ENCODE results near the gene GFI1.
"Not testable (repeated sequence)": the region's sequence is repeated elsewhere in the genome, so short reads cannot be mapped to it uniquely, and the experiment has no call there.

GFI1 gene

DNA sequence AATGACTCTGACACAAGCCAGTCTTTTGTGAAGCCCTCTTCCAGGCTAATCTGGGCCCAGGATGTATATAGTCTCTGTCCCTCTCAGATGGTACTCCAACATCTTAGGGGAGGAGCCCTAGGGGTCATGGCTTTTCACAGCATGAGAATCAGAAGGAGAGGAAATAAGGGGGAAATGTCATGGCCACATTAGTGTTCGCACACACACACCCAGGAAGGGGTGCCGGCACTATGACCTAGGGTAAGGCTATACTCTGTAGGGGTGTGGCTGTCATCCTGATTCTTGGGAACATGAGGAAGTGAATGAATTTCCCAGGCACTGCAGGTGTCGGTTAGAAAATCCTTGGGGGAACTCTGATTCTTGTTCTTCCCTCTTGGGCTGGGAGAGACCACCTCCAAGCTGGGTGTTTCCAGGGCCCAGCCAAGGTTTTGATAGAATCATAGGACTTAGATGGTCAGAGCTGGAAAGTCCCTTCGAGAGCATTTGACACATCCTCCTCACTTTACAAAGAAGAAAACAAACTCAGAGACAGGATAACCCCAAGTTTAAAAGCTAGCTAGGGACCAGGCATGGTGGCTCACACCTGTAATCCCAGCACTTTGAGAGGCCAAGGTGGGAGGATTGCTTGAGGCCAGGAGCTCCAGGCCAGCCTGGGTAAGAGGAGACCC is 22.0 kb downstream of the GFI1 start:
- DNase-seq = no peak

DNA sequence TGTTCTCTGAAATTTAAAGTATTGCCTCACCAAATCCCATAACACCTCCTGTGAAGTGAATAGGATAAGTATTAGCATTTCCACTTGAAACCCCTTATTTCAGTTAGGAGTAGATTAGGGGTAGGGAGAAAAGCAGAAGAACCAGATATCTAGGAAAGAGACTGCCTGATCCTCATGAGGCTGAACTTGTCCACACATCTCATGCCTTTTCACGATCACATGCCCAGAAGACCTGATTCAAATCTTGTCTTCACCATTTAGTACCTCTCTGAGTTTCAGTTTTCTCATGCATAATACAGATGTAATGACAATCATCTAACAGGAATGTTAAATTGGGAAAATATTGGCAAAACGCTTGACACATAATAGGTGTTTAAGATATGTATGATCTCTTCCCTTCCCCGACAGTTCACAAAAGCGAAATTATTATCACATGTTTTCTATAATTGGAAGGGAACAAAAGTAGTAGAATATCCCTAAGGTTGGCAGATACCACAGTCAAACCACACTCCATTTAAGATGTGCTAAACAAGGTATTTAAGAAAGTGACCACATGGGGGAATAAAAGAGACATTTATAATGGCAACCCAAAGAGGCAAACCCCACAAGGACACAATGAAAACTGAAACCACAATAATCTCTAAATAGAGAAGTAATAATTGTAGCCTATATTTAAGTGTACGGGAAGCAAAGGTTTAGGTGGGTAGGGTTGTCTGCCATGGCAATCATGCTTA is 25.2 kb downstream of the GFI1 start:
- no peak for DNase-seq

DNA sequence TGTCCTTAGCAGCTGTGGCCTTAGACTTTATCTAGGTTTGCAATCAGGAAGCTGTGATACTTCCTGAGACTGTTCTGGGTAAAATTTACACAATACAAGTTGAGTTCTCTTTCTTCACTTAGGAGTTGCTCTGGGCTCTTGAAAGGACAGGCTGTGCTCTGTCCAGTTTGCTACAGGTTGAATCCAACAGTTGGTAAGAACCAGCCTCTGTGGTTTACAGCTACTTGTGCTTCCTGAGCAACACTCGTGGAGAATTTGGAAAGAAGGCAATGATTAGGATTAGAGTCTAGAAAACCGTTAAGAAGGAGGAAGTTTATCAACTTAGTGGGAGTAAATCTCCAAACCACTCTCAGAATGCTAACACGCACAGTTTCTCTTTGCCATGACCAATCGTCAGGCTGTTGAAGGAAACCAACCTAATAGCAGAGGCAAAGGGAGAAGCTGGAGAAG is 26.8 kb downstream of the GFI1 start:
- no peak for DNase-seq

DNA sequence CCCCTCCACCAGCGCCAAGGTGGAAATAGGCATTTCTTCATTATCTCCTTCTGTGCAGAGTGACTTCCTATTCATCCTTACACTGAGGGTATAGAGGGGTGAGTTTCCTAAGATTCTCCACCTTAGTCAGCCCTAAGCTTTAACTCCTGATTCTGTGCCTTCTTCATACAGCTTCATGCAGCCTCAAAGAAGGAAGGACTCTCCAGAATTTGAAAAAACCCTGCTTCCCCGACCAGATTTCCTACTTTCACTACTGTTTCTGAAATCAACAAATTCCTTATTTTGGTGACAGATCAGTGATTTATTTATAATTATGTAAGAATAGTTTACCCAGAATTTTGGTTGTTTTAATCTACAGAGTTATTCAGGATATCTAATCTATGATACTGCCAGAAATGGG is 28.6 kb downstream of the GFI1 start:
- no peak for DNase-seq

DNA sequence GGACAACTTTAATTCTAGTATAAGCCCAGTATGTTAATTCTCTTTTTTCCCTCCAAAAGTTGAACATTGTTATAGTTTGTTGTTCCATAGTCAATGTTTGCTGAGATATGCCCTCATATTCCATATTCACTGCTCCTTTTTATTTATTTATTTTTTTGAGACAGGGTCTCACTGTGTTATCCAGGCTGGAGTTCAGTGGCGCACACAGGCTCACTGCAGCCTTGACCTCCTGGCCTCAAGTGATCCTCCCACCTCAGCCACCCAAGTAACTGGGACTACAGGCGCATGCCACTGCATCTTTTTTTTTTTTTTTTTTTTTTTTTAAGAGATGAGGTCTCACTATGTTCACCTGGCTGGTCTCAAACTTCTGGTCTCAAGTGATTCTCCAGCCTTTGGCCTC is 38.7 kb downstream of the GFI1 start:
- DNase-seq = no peak

DNA sequence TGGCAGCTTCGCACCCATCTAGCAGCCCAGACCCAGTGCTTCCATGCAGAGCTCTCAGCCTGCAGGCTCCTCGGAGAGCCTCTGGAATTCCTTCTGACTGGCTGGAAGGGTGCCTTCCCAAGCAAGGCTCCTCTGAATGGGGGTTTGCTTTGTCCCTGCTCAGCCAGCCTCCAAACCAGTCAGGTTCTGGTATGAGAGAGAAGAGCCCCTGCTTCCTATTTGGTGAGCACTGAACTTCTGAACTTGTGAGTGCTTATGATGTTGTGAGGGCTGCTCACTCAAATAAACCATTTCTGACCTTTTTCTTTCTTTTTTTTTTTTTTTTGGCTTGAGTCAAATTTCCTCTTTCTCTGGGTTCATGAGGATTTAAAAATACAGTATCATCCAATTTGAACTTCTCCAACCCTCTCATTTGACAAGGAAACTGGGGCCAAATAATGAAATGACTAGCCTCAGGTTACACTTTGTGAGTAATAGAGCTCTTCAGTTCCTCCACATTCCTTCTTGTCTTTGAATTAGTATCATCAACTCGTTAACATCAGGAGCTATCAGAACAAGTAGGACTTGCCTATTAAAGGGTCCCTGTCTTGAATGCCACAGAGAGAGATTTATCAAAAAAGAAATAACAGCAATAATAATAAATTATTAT is 39.6 kb downstream of the GFI1 start:
- DNase-seq = peak; percentile 1

DNA sequence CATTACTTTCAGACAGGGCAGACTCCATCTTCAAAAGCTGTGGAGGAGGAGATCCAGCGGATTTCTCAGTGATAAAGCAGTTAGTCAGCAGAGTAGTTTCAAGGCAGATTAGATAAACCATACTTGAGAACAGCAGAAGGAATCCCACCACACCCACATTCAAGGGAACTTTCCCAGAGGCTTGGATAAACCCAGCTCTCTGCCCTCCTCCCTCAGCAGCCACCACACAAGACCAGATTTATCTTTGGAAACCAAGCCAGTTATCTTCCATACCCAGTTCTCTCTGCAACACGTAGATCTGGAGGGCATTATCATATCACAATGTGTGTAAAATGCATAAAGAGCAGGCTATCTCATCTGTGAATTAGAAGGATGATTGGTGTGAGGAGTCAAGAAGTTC is 40.2 kb downstream of the GFI1 start:
- peak; percentile 47 for DNase-seq

DNA sequence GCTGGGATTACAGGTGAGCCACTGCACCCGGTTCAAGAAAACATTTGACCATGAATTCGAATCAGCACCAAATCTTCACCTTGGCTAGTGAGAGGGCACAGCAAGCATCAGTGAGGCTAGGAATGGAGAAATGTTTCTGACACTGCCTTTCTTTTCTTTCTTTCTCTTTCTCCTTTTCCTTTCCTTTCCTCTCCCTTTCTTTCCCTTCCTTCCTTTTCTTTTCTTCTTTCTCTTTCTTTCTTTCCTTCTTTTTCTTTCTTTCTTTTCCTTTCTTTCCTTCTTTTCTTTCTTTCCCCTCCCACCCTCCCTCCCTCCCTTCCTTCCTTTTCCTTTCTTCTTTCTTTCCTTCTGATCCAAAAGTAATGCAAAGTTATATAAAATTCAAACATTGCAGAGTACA is 40.9 kb downstream of the GFI1 start:
- no peak for DNase-seq

DNA sequence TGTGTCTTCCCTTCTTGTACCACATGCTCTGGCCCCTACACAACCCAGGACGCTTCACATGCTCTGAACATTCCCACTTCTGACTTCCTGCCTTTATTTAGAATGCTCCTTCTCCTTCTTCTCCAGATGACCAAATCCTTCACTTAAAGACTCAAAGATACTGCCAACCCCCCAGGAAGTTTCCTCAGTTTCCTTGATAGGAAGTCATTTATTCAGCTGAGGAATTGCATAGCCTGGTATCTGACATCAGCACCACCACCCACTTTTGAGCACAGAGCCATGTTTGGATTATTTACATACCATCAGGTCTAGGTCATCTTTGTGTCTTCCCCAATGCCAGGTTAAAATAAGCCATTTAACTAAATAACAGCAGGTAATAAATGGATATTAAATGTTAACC is 42.4 kb downstream of the GFI1 start:
- peak; percentile 32 for DNase-seq

DNA sequence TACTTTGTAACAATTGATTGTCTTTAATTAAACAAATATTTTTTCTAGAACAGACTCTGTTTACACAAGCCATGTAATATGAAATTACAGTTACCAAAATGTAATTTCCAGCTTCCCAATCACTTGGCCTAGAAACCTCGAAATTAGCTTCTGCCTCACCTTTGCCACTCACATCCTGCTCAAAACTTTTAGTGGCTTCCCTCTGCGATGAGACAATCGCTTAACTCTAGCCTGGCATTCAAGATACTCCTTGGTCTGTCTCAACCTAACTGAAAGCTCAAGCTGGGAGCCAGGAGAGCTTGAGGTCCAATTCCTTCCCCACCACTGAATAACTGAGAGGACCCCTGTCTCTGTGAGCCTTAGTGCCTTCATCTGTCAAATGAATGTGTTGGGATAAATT is 42.8 kb downstream of the GFI1 start:
- DNase-seq = no peak

DNA sequence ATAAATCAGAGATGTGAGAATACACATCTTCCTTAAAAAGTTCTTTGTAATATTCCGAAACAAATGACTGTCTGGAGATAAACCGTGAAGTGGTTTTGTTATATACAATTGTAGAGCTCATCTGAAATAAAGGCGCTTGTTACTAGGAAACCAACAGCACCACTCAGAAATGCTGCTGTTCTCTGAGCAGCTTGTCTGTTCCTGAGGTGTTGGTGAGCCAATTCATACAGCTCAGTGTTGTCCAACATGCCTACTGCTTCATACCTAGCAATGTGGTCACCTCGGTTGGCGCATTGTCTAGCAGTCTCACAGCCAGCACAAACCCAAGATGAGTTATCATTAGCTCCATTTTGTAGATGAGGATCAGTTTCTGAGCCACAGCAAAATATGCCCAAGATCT is 44.4 kb downstream of the GFI1 start:
- no peak for DNase-seq

DNA sequence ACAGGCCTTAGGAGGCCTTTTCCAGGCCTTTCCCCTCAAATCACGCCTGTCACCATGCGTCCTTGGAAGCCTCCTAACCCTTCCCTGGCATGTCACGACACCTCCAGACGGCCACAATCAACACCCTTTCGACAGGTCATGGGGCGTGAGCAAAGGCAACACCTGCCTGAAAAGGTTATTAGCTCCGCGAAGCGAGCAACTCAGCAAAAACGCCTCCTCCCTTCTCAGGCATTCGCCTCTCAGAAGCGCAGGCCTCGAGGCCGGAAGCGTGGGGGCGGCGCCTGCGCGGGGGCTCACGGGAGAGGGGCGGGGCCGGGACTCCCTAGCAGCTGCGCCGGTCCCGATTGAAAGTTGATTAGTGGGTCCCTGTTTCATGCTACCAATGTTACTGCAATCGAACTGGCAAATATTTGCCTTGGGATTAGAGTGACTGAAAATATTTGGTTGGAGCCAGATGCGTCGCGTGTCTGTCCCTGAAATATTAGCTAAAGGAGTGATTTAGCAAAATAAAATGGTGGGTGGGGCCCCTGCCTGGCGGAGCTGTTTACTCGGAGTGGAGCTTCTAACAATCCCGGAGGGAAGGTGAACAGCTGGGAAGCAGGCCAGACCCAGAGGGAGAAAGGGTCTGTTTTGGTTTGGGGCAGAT is 44.9 kb downstream of the GFI1 start:
- DNase-seq = no peak

DNA sequence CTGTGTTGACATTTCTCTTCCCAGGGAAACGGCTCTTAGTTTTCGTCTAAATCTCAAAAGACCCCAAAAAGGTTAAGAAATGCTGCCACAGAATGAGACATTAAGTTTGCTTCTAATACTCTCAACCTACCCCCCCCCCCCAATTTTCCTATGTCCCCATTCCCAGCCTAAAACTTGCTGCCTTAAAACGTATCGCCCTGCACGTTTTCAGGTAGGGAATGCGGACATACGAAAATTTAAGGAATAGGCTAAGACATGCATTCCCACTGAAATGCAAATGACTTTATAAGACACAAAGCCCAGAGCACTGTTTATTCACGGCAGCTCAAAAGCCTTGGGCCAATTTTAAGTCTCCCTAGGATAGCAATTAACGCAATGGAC is 45.4 kb downstream of the GFI1 start:
- no peak for DNase-seq

DNA sequence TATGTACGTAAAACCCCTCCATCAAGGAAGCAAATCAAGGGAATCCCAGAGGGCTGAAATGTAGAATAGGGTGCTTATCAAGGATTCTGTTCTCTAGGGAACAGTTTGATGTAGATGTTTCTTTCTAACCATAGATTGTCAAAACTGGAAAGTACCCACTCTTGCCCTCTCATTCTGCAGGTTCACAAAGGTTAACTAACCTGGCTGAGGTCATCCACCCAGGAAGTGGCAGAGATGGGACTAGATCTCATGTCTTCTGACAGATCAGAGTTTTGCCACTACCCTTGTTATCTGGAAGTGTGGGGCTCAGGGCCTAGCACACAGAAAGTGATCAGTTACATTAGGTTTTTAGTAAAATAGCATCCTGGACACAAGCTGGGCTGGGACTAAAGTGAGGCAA is 47.4 kb downstream of the GFI1 start:
- no peak for DNase-seq

DNA sequence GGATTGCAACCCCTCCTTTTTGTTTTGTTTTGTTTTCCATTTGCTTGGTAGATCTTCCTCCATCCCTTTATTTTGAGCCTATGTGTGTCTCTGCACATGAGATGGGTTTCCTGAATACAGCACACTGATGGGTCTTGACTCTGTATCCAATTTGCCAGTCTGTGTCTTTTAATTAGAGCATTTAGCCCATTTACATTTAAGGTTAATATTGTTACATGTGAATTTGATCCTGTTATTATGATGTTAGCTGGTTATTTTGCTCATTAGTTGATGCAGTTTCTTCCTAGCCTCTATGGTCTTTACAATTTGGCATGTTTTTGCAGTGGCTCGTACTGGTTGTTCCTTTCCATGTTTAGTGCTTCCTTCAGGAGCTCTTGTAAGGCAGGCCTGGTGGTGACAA is 52.2 kb downstream of the GFI1 start:
- not testable (repeated sequence) for DNase-seq

DNA sequence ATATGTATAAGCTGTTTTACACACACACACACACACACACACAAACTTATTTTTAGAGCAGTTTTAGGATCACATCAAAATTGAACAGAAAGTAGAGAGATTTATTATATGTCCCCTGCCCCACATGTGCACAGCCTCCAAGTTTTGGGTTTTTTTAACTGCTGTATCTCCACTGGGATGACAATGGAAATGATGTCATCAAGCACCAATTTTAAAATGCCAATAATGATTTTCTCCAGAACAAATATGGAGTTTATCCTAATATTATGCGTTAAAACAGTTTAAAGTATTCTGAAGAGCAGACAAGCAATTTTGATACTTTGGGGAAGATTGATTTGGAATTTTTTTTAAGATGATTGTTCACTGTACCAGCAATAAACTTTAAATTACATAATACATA is 56.7 kb downstream of the GFI1 start:
- DNase-seq = no peak

DNA sequence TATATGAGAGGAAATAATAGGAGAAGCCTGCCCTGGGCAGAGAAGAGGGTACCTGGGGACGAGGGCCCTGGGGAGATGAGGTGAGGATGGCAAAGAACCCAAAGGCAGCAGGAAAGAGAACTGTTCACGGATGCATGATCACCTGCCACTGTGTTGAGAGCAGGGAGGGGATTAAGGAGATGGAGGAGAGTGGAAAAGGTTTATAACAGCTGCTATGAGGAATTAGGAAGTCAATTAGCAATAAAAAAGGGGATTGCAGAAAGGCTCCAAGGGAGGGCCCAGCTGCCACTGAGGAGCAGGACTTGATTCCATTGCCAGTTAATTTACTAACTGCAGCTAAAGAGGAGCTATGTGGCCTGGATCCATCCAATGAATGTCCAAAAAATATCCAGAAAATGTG is 61.1 kb downstream of the GFI1 start:
- DNase-seq = no peak

All from fibroblast of skin of back (primary cell).